NCI-H2171 (cell line): ENCODE measurements around the gene TTLL5.
"Not testable (repeated sequence)": the region's sequence is repeated elsewhere in the genome, so short reads cannot be mapped to it uniquely, and the experiment has no call there.

Experiments used
- DNase-seq: peaks from one replicate; lab custom pipeline; 2025; lab: John Stamatoyannopoulos, UW

Gene TTLL5

GRCh38 chr14:75648066-75648838 is 12.8 kb upstream of the TTLL5 start:
- DNase-seq, result no peak

- DNase-seq, result no peak
These were observed 11.7 kb upstream of the TTLL5 start for GRCh38 chr14:75649337-75649736.

- DNase-seq, result no peak
These were observed 11.3 kb upstream of the TTLL5 start for GRCh38 chr14:75649773-75650172.

- DNase-seq, result no peak
These were observed 10.6 kb upstream of the TTLL5 start for GRCh38 chr14:75650253-75651058.

GRCh38 chr14:75653563-75653962 is 7.5 kb upstream of the TTLL5 start:
- no peak for DNase-seq

GRCh38 chr14:75654127-75654732 is 6.8 kb upstream of the TTLL5 start:
- DNase-seq, result peak; percentile 44

GRCh38 chr14:75655235-75655634 is 5.8 kb upstream of the TTLL5 start:
- no peak for DNase-seq

GRCh38 chr14:75657331-75657730 is 3.7 kb upstream of the TTLL5 start:
- no peak for DNase-seq

- no peak for DNase-seq
These were observed 2.1 kb upstream of the TTLL5 start for GRCh38 chr14:75658957-75659356.

GRCh38 chr14:75660238-75660629 is 812 bp upstream of the TTLL5 start:
- no peak for DNase-seq

- no peak for DNase-seq
These were observed 411 bp downstream of the TTLL5 start for GRCh38 chr14:75661499-75661814.

- no peak for DNase-seq
These were observed 1.9 kb downstream of the TTLL5 start for GRCh38 chr14:75662966-75663365.

- peak; percentile 9 for DNase-seq
These were observed 6.2 kb downstream of the TTLL5 start for GRCh38 chr14:75667099-75667765.

- no peak for DNase-seq
These were observed 11.7 kb downstream of the TTLL5 start for GRCh38 chr14:75672605-75673192.

- DNase-seq, result no peak
These were observed 12.4 kb downstream of the TTLL5 start for GRCh38 chr14:75673345-75674035.

- DNase-seq, result no peak
These were observed 14.4 kb downstream of the TTLL5 start for GRCh38 chr14:75675265-75675960.

GRCh38 chr14:75685910-75686309 is 24.9 kb downstream of the TTLL5 start:
- no peak for DNase-seq

- DNase-seq, result no peak
These were observed 28.0 kb downstream of the TTLL5 start for GRCh38 chr14:75689012-75689411.

- DNase-seq, result no peak
These were observed 29.0 kb downstream of the TTLL5 start for GRCh38 chr14:75690010-75690409.

- DNase-seq, result not testable (repeated sequence)
These were observed 34.0 kb downstream of the TTLL5 start for GRCh38 chr14:75695025-75695424.

GRCh38 chr14:75697386-75697785 is 36.3 kb downstream of the TTLL5 start:
- no peak for DNase-seq
